Cerebellar cortex (tissue), 1 donor: ENCODE results near the gene FAM20B.
"Not testable (repeated sequence)": the region's sequence is repeated elsewhere in the genome, so short reads cannot be mapped to it uniquely, and the experiment has no call there.

Source experiments
- DNase-seq: peaks from one replicate; pipeline ENCODE4 v3.0.0-alpha.2; 2015; ENCODE audit warnings: low spot score

FAM20B gene

GRCh38 chr1:179023946-179024650, 1.6 kb upstream of the FAM20B start:
- no peak for DNase-seq

DNA sequence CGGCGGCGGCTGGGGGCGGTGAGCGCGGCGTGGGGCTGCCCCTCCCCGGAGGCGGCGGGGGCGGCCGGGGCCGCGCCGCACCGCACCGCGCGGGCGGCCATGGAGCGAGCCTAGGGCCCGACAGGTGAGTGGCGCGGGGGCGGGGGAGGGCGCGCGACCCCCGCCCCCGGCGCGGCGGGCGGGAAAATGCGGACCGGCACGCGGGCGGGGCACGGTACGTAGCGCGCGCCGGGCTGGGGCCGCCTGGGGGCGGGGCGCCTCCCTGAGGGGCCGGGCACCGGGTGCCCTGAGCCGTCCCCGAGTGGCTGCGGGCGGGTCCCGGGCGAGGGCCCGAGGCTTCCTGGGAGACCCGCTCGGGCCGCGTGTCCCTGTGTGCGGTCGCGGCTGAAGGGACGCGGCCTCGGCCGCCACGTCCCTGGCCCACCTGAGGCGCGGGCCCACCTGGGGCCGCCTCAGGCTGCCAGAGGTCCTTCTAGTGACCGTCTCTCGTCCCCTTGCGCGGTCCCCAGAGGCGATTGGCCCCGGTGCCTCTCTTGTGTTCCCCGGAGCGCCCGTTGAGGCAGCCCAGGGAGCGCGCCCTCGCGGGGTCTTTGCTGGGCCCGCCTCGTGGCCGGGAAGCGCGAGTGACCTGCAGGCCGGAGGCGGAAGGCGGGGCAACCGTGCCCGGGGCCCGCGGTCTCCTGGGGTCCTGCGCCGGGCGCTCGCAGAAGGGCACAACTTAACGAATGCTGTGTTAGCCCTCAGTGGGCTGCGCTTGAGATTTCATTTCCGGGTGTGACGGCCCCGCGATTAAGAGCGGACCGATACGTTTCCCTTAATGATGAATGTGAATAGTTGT, 500 bp downstream of the FAM20B start:
- DNase-seq = peak; percentile 57

DNA sequence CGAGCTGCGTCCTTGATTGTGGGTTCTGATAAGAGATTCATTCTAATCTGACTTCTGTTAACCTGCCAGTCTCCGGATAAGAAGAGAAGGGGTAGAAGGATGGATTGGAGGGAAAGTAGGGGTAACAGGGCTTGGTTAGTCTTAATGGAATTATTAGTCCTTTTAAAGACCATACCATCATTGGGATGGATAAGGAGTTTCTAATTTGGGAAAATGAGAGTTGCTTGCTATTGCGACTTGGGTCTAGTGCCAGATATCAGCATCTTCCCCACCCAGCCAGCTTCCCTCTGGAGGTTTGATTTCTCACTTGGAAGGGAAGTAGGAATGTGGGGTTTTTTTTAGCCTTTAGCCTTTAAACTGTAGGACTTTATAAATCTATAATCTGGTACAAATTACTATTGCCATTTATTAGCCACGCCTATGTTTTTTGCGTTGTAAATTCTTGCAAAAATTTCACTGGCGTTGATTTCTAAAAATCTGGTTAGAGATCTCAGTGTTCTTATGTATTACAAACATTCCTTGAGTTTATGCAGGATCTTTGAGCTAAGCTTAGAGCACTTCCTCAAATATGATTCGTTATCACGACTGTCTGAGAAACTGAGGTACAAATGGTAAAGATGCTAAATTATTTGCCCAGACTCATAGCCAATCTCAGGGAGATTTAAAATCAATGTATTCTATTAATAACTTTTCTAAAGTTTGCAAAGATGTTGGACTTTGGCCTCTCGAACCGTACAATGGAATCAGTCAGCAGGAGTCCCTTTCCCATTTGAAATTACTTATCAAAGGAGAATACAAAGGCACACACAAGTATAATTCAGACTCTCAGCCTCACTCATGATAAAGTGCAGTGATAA, 1.3 kb downstream of the FAM20B start:
- DNase-seq = peak; percentile 51

DNA sequence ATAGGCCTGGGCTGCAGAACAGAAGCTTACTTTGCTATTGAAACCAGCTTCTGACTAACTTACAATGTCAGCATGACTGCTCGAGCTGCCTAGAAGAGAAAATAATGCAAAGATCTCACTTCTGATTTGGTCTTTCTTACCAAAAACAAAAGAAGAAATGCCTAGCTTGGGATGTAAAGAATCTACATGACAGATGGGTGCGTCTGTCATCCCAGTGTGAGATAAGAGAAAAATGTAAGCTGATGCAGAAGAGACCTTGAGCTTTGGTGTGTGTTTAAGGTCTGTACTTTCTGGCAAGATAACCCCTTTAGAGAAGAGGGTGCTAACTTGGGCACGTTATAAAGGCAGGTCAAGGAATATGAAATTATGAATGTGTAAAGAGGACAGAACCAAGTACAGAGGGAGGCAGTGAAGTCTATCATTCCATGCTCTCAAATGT, 3.6 kb downstream of the FAM20B start:
- no peak for DNase-seq

- DNase-seq = no peak
These were observed 4.4 kb downstream of the FAM20B start for GRCh38 chr1:179030130-179030529.

DNA sequence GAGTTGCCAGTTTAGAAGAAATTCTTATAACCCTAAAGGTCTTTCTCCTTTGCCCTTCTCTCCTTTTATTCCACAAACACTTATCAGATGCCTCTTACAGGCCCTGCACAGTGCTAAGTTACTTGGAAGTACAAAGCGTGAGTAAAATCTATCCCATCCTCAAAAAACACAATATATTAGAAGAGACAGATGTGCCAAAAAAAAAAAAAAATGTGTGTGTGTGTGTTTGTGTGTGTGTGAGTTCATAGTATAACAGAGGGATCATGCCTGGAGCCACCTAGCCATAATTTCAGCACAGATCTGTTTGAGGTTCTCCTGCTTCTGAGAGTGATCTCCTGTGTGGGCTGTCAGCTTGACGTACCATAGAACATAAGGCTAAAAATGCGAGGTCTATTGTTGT, 5.0 kb downstream of the FAM20B start:
- DNase-seq = no peak

DNA sequence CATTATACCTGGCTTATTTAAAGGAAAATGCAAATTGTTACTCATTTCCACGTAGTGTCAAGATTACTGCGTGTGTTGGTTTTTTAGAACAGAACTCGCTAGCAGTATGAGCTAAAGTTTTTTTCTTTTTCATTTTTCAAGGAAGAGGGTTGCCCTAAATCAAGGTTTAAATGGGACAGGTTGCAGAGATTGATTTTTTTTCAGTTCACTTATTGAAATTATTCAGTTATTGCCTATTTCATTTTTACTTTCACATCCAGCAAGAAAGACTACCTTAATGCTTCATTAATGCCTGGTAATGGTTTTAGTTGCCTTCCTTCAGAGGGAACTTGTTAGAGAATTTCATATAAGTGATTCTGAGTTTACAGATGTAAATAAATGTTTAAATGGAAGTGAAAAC, 5.6 kb downstream of the FAM20B start:
- DNase-seq = no peak

DNA sequence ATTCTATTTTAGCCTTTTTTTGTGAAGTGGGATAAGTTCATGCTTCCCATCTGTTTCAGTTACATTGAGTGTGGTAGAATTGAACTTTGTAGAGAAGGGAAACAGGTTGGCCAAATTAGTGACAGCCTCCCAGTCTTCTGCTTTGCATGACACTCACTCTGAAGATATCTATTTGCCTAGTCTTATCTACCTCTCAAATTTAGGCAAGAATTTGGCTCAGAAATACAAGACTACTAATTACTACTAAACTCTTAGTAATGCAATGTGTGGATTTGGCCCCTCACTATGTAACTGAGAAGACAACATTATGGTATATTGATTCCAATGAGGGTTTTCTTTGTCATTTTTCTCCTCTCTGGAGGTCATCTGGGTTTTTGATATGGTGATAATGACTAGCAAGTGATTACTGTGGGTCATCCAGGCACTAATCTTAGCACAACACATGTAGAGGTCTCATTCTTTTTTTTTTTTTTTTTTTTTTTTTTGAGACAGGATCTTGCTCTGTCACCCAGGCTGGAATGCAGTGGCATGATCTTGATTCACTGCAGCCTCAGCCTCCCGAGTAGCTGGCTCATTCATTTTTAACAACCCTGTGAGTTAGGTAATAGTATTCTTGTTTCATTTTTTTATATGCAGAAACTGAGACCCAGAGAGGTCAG, 6.3 kb downstream of the FAM20B start:
- DNase-seq = no peak

DNA sequence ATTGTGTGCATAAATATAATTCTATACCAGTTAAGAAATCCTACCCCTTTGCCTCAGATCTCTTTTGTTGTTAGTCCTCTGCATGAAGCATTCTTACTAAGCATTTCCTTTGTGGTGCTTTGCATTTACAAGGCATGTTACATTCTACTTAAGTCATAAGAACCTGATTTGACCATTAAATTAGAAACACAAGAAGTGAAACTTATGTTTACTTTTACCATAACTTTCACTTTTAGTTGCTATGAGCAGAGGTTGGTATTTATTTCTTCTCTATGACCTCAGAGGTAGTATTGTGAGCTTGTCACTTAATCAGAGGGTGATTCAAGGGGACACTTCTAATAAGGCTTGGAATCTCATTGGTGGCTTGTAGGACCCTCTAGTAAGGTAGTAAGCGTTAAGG, 9.0 kb downstream of the FAM20B start:
- no peak for DNase-seq

GRCh38 chr1:179036844-179037465, 11.3 kb downstream of the FAM20B start:
- no peak for DNase-seq

- no peak for DNase-seq
These were observed 13.0 kb downstream of the FAM20B start for GRCh38 chr1:179038528-179039281.

DNA sequence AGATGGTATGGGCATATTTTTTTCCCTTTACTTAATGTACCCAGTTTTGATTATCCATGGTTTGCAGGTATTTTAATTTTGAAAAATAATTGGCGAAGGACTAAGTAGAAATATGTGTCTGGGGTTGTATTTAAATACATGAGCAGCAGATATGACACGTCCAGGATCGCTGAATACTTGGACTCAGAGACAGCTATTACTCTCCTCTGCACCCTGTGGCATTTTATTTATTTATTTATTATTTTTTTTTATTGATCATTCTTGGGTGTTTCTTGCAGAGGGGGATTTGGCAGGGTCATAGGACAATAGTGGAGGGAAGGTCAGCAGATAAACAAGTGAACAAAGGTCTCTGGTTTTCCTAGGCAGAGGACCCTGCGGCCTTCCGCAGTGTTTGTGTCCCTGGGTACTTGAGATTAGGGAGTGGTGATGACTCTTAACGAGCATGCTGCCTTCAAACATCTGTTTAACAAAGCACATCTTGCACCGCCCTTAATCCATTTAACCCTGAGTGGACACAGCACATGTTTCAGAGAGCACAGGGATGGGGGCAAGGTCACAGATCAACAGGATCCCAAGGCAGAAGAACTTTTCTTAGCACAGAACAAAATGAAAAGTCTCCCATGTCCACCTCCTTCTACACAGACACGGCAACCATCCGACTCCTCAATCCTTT, 13.9 kb downstream of the FAM20B start:
- not testable (repeated sequence) for DNase-seq

- not testable (repeated sequence) for DNase-seq
These were observed 14.5 kb downstream of the FAM20B start for GRCh38 chr1:179040175-179040551.

GRCh38 chr1:179042087-179042486, 16.4 kb downstream of the FAM20B start:
- no peak for DNase-seq

DNA sequence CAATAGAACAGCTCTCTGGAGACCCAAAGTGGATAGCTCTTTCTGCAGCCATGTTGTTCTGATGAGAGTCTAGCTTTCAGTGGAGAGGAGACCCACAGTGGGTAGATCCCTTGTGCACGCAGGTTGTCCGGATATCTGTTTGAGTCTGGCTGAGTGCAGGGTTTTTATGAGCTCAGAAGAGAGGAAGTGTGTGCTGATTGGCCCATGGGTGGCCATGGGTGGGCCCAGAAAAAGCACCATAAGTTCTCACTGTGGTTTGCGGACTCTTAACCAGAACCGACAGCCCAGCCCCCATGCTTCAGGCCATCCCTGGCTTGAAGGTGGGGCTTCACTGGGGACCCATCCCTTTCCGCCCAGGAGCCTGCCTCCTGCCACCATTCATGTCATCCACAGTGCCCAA, 17.0 kb downstream of the FAM20B start:
- no peak for DNase-seq

GRCh38 chr1:179043266-179043665, 17.6 kb downstream of the FAM20B start:
- DNase-seq = no peak

DNA sequence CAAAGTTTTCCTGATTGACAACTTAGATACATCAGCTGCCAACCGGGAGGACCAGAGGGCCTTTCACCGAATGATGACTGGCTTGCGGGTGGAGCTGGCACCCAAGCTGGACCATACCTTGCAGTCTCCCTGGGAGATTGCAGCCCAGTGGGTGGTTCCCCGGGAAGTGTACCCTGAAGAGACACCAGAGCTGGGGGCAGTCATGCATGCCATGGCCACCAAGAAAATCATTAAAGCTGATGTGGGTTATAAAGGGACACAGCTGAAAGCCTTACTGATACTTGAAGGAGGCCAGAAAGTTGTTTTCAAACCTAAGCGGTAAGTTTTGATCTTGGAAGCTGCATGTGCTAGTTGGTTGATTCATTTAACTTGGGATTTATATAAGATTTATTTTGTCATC, 18.2 kb downstream of the FAM20B start:
- no peak for DNase-seq

DNA sequence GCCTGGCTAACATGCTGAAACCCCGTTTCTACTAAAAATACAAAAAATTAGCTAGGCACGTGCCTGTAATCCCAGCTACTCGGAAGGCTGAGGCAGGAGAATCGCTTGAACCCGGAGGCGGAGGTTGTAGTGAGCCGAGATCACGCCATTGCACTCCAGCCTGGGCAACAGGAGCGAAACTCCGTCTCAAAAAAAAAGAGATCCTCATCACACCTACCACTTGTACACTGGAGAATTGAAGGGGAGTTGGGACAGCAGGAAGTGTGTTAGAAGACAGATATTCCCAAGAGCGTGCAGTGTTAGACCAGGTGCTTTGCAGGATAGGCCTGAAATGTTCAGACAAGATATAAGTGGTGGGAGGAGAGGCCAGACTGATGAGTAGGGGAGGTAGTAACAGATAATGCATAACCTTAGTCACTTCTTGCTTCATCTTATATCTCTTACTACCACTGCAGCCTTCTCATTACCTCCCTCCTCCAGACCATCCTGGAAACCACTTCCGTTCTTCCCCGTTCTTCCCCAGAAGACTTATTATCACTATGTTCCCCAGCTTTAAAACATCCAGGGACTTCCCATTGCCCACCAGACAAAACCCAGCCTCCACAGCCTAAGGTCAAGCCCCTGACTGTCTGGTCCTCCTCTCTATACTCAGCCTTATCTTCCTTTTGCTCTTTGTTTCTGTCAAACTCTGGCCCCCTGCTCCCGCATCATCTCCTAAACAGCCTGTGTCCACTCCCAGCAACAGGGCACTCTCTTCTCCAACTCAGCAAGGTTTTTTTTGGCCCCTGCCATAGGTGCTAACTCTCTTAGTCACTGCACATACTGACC, 21.3 kb downstream of the FAM20B start:
- DNase-seq = no peak

- DNase-seq = no peak
These were observed 21.9 kb downstream of the FAM20B start for GRCh38 chr1:179047636-179047997.
